ENCODE data around the gene MET.

The MET gene

DNA sequence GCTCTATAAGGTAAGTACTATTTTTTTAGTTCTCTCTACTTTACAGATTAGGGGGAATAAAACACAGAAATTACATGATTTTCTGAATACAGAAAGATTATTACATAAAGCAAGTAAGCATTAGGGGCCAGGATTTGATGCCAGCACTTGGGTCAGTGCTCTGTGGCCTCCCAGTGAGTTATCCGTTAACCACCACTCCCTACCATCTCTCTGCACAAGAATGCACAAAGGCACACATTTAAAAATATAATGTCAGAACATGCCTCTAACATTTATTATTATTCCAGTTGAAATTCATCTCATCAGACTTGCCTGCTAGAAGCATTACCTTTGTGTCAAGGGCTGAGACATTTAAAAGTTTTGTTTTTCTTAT lies 59.0 kb downstream of the MET start:
- Histone ChIP-seq H3K4me3 (ENCODE audit: low read length) (peak overlapping the region; percentile 3), H3K9ac (ENCODE audit: low read depth, low read length) (no peak overlapping the region)

DNA sequence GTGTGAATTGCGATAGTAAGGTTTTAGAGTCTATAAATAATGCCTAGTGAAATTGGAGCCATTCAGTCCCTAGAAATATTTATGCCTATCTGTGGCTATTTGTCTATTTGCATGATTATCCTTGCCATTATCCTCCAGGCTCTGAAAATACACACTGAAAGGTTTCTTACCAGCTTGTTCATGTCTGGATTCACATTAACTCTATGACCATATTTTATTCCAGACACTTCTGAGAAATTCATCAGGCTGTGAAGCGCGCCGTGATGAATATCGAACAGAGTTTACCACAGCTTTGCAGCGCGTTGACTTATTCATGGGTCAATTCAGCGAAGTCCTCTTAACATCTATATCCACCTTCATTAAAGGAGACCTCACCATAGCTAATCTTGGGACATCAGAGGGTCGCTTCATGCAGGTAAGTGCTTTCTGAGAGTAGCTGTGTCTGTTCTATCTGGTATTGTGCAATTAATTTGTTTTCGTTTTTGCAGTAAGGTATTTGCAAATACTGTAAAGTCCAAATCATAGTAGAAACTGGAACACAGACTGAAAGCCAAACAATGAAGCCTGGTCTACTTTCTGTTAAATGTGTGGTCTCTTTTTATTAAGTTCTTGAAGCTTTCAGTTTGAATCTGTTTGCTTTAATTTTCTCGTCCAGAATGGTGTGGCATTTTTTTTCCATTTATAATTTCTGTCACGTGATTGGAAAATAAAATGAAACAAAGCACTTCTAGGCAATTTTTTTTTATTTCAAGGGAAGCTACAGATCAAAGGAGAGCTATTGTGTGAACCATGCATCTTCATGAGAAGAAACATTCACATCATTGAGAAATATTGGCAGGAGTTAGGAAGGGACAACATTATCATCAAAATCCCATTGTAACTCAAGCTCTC lies 59.7 kb downstream of the MET start:
- no peaks in the 10 kb centered on the region for H3K27me3 ChIP-seq (ENCODE audit: control insufficient read depth, insufficient read depth, low read length)
- H3K4me1 ChIP-seq (ENCODE audit: control insufficient read depth, insufficient read depth, low read length): peaks cover 67% of the 10 kb centered on the region
- peak overlapping the region; percentile 67 for H3K4me2 ChIP-seq (ENCODE audit: low read length)
- H3K4me3 ChIP-seq (ENCODE audit: low read length): peak overlapping the region; percentile 3
- H3K9me3 ChIP-seq (replicated peaks; ENCODE audit: low read length): no peaks in the 10 kb centered on the region
- H3K9ac ChIP-seq (ENCODE audit: low read depth, low read length): no peak overlapping the region
- peaks cover 39% of the 10 kb centered on the region for H3K36me3 ChIP-seq (ENCODE audit: insufficient read depth, low read length)

More for the DNA sequence above, 59.0 kb downstream of the MET start:
- Histone ChIP-seq H3K4me1 (ENCODE audit: control insufficient read depth, insufficient read depth, low read length) (peaks cover 61% of the 10 kb centered on the region), H3K4me2 (ENCODE audit: low read length) (peak overlapping the region; percentile 67), H3K27me3 (ENCODE audit: control insufficient read depth, insufficient read depth, low read length) (no peaks in the 10 kb centered on the region), H3K36me3 (ENCODE audit: insufficient read depth, low read length) (peaks cover 36% of the 10 kb centered on the region), H3K9me3 (replicated peaks; ENCODE audit: low read length) (no peaks in the 10 kb centered on the region)

- Histone ChIP-seq H3K4me1 (ENCODE audit: control insufficient read depth, insufficient read depth, low read length) (peaks cover 67% of the 10 kb centered on the region), H3K9me3 (replicated peaks; ENCODE audit: low read length) (no peaks in the 10 kb centered on the region), H3K4me2 (ENCODE audit: low read length) (no peak overlapping the region), H3K27me3 (ENCODE audit: control insufficient read depth, insufficient read depth, low read length) (no peaks in the 10 kb centered on the region), H3K36me3 (ENCODE audit: insufficient read depth, low read length) (peaks cover 39% of the 10 kb centered on the region), H3K9ac (ENCODE audit: low read depth, low read length) (no peak overlapping the region), H3K4me3 (ENCODE audit: low read length) (no peak overlapping the region)
Observed at GRCh38 chr7:116732788-116733694, 61.0 kb downstream of the MET start.

- peak overlapping the region; percentile 62 for H3K4me2 ChIP-seq (ENCODE audit: low read length)
- no peaks in the 10 kb centered on the region for H3K9me3 ChIP-seq (replicated peaks; ENCODE audit: low read length)
- H3K36me3 ChIP-seq (ENCODE audit: insufficient read depth, low read length): peaks cover 36% of the 10 kb centered on the region
- no peak overlapping the region for H3K4me3 ChIP-seq (ENCODE audit: low read length)
- H3K27me3 ChIP-seq (ENCODE audit: control insufficient read depth, insufficient read depth, low read length): no peaks in the 10 kb centered on the region
- H3K9ac ChIP-seq (ENCODE audit: low read depth, low read length): peak overlapping the region; percentile 60
- H3K4me1 ChIP-seq (ENCODE audit: control insufficient read depth, insufficient read depth, low read length): peaks cover 68% of the 10 kb centered on the region
Observed at GRCh38 chr7:116733924-116734580, 62.1 kb downstream of the MET start.

DNA sequence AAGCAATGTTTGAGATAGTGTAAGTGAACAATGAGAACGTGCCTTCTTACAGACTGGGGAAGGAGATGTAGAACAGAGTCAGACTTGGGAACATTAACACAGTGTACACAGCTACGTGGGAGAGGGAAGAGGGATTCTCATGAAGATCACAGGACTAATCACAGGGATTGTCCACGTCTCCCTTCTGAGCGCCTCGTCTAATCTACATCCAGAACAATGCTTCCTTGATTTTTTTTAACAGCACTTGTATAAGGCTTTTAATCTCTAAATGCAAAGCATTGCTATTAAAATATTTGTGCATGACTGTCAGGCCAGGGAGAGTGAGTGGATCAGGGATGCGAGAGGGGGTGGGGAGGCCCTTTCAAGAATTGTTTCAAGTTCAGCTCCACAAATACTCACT lies 62.7 kb downstream of the MET start:
- H3K27me3 ChIP-seq (ENCODE audit: control insufficient read depth, insufficient read depth, low read length): no peaks in the 10 kb centered on the region
- no peak overlapping the region for H3K4me2 ChIP-seq (ENCODE audit: low read length)
- peaks cover 41% of the 10 kb centered on the region for H3K36me3 ChIP-seq (ENCODE audit: insufficient read depth, low read length)
- H3K9ac ChIP-seq (ENCODE audit: low read depth, low read length): no peak overlapping the region
- H3K4me1 ChIP-seq (ENCODE audit: control insufficient read depth, insufficient read depth, low read length): peaks cover 68% of the 10 kb centered on the region
- H3K4me3 ChIP-seq (ENCODE audit: low read length): no peak overlapping the region
- no peaks in the 10 kb centered on the region for H3K9me3 ChIP-seq (replicated peaks; ENCODE audit: low read length)

GRCh38 chr7:116736927-116737715 lies 65.1 kb downstream of the MET start:
- H3K36me3 ChIP-seq (ENCODE audit: insufficient read depth, low read length): peaks cover 45% of the 10 kb centered on the region
- no peak overlapping the region for H3K4me3 ChIP-seq (ENCODE audit: low read length)
- H3K4me1 ChIP-seq (ENCODE audit: control insufficient read depth, insufficient read depth, low read length): peaks cover 69% of the 10 kb centered on the region
- H3K9ac ChIP-seq (ENCODE audit: low read depth, low read length): no peak overlapping the region
- no peaks in the 10 kb centered on the region for H3K27me3 ChIP-seq (ENCODE audit: control insufficient read depth, insufficient read depth, low read length)
- H3K4me2 ChIP-seq (ENCODE audit: low read length): peak overlapping the region; percentile 45
- no peaks in the 10 kb centered on the region for H3K9me3 ChIP-seq (replicated peaks; ENCODE audit: low read length)

GRCh38 chr7:116738378-116738777 lies 66.4 kb downstream of the MET start:
- Histone ChIP-seq H3K4me1 (ENCODE audit: control insufficient read depth, insufficient read depth, low read length) (peaks cover 70% of the 10 kb centered on the region), H3K36me3 (ENCODE audit: insufficient read depth, low read length) (peaks cover 48% of the 10 kb centered on the region), H3K4me3 (ENCODE audit: low read length) (no peak overlapping the region), H3K9ac (ENCODE audit: low read depth, low read length) (no peak overlapping the region), H3K27me3 (ENCODE audit: control insufficient read depth, insufficient read depth, low read length) (no peaks in the 10 kb centered on the region), H3K4me2 (ENCODE audit: low read length) (no peak overlapping the region), H3K9me3 (replicated peaks; ENCODE audit: low read length) (no peaks in the 10 kb centered on the region)

DNA sequence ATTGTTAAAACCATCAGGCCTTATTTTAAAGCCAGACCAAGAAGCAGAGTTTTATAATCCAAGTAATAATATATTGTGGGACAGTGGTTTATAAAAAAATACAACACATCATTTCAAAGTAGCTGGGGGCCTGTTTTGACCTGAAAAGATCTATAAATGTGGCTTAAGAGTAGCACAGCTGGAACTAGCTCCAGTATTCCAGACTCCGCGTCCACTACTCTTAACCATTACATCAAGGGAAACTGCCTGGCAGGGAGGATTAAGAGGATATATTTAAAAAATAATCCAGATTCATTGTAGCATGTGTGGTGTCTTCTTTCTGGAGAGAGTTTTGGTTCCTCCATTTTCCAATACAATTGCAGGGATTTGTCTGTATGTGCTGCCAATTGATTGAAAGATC lies 67.3 kb downstream of the MET start:
- peaks cover 54% of the 10 kb centered on the region for H3K36me3 ChIP-seq (ENCODE audit: insufficient read depth, low read length)
- H3K4me2 ChIP-seq (ENCODE audit: low read length): no peak overlapping the region
- no peak overlapping the region for H3K4me3 ChIP-seq (ENCODE audit: low read length)
- H3K4me1 ChIP-seq (ENCODE audit: control insufficient read depth, insufficient read depth, low read length): peaks cover 61% of the 10 kb centered on the region
- H3K9me3 ChIP-seq (replicated peaks; ENCODE audit: low read length): no peaks in the 10 kb centered on the region
- no peak overlapping the region for H3K9ac ChIP-seq (ENCODE audit: low read depth, low read length)
- H3K27me3 ChIP-seq (ENCODE audit: control insufficient read depth, insufficient read depth, low read length): no peaks in the 10 kb centered on the region

GRCh38 chr7:116740231-116740630 lies 68.2 kb downstream of the MET start:
- H3K4me3 ChIP-seq (ENCODE audit: low read length): no peak overlapping the region
- no peak overlapping the region for H3K4me2 ChIP-seq (ENCODE audit: low read length)
- no peaks in the 10 kb centered on the region for H3K9me3 ChIP-seq (replicated peaks; ENCODE audit: low read length)
- H3K36me3 ChIP-seq (ENCODE audit: insufficient read depth, low read length): peaks cover 48% of the 10 kb centered on the region
- no peak overlapping the region for H3K9ac ChIP-seq (ENCODE audit: low read depth, low read length)
- H3K27me3 ChIP-seq (ENCODE audit: control insufficient read depth, insufficient read depth, low read length): no peaks in the 10 kb centered on the region
- peaks cover 52% of the 10 kb centered on the region for H3K4me1 ChIP-seq (ENCODE audit: control insufficient read depth, insufficient read depth, low read length)

DNA sequence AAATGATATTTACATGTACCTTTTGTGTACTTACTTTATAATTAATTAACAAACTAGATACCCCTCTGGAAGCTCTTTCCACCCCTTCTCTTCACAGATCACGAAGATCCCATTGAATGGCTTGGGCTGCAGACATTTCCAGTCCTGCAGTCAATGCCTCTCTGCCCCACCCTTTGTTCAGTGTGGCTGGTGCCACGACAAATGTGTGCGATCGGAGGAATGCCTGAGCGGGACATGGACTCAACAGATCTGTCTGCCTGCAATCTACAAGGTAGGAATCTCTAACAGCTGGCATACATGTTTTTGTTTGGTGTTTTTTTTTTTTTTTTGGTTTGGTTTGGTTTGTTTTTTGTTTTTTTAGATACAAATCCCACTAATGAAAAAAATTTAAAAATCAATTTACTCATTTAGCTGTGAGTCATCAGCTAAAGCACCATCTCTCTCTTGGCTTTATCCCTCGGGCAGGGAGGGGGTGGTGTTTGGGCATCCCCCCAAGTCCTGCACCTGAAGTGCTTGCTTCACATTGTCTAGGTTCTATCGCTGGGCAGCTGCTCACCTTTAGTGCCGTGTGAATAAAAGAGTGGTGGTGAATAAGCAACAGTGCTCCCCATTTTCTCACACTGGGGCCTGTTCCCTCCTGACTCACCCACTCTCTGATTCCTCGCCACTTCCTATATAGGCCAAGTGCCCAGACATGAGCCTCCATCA lies 68.9 kb downstream of the MET start:
- H3K4me1 ChIP-seq (ENCODE audit: control insufficient read depth, insufficient read depth, low read length): peaks cover 45% of the 10 kb centered on the region
- H3K9me3 ChIP-seq (replicated peaks; ENCODE audit: low read length): no peaks in the 10 kb centered on the region
- H3K4me3 ChIP-seq (ENCODE audit: low read length): no peak overlapping the region
- peaks cover 46% of the 10 kb centered on the region for H3K36me3 ChIP-seq (ENCODE audit: insufficient read depth, low read length)
- H3K9ac ChIP-seq (ENCODE audit: low read depth, low read length): no peak overlapping the region
- no peaks in the 10 kb centered on the region for H3K27me3 ChIP-seq (ENCODE audit: control insufficient read depth, insufficient read depth, low read length)
- H3K4me2 ChIP-seq (ENCODE audit: low read length): peak overlapping the region; percentile 1

Data from skeletal muscle satellite cell (primary cell).